ENCODE measurements around the gene GPX2.

GRCh38 chr14:64953310-64953654, 10.7 kb upstream of the GPX2 start:
- TF ChIP-seq CTCF (IDR thresholded peaks at IDR 0.05 in 8 of 11, conservative IDR thresholded peaks at IDR 0.05 in 3 of 11) (no peak), POLR2A (IDR thresholded peaks at IDR 0.05) (no peak), POLR2AphosphoS5 (IDR thresholded peaks at IDR 0.05) (no peak)
